Activated T-helper 17 cell treated with anti-CD3 and anti-CD28 coated beads, Interleukin-2, amount 50 U/mL, for 72 hours (primary cell): ENCODE results near the gene OR6K2. TPM values are rescaled to one million over a fixed set of nuclear protein-coding genes. Genes with fewer than 3 reads are reported as not detected.
"Not testable (repeated sequence)": the region's sequence is repeated elsewhere in the genome, so short reads cannot be mapped to it uniquely, and the experiment has no call there.

Experiments
- ATAC-seq: fragments of 150-1000 bp; cut with Tn5 transposase; replicated peaks from 2 replicates; pipeline ENCODE4 v1.10.0; 2021; ENCODE audit warnings: mild to moderate bottlenecking, moderate library complexity
- H3K27ac Mint-ChIP-seq: one replicate; pipeline ENCODE4 v1.8.0; 2022; ENCODE audit warnings: mixed read lengths
- H3K27me3 Mint-ChIP-seq: one replicate; pipeline ENCODE4 v1.8.0; 2022; ENCODE audit warnings: mixed read lengths
- H3K36me3 Mint-ChIP-seq: one replicate; pipeline ENCODE4 v1.8.0; 2022; ENCODE audit warnings: low read depth, mild to moderate bottlenecking, mixed read lengths
- H3K4me1 Mint-ChIP-seq: one replicate; pipeline ENCODE4 v1.8.0; 2022; ENCODE audit warnings: mixed read lengths
- H3K4me3 Mint-ChIP-seq: one replicate; pipeline ENCODE4 v1.8.0; 2022; ENCODE audit warnings: mild to moderate bottlenecking, mixed read lengths
- H3K9me3 Mint-ChIP-seq: one replicate; pipeline ENCODE4 v1.8.0; 2022; ENCODE audit warnings: mixed read lengths
- total RNA-seq, 2 donors: library from RNA; stranded (reverse); gene quantifications; one replicate each; pipeline ENCODE4 v1.2.3, GENCODE V29; 2022

Gene OR6K2
- total RNA-seq, 2 donors from 2014 or later: not detected

DNA sequence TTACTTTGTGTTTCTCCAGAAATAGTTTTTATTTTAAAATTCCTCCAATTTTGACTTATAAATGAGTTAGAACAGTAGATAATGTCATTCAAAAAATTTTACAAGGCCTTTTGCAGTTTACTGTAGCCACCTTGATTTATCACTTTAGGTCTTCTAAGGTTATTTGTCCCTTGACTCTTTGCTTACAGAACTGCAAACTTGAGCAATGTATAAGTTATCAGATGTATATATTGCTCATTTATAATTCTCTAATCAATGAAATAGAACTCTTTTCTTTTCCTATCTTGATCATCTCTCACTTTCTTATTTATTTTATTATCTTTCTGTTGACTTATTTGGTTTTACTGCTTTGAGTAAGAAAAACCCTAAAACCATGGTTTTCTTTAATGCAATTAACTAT is 8.1 kb downstream of the OR6K2 start:
- peaks cover 15% of the 10 kb centered on the region for H3K27me3 Mint-ChIP-seq
- H3K27ac Mint-ChIP-seq: no peak overlapping the region
- H3K9me3 Mint-ChIP-seq: no peaks in the 10 kb centered on the region
- no peak overlapping the region for H3K4me3 Mint-ChIP-seq
- ATAC-seq: no peak
- no peaks in the 10 kb centered on the region for H3K4me1 Mint-ChIP-seq
- H3K36me3 Mint-ChIP-seq: no peaks in the 10 kb centered on the region

DNA sequence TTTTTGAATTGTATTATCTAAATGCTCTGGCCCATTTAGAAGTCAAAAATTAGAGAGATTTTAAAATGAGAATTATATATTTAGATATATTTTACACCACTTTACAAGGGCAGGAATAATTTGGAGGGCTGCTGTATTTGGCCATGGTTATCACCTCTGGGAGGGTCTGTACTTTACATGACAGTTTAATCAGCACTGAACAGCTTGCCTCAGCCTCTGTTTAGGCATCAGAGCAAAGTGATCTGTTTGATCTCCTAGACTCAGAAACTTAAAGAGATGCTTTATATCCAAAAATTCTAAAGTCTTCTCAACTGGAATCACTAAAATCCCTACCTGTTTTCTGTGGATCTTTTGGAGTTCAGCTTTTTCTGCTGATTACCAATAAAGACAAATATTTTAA is 8.5 kb downstream of the OR6K2 start:
- no peak for ATAC-seq
- Mint-ChIP-seq H3K4me1 (no peaks in the 10 kb centered on the region), H3K9me3 (no peaks in the 10 kb centered on the region), H3K27ac (no peak overlapping the region), H3K4me3 (no peak overlapping the region), H3K27me3 (peaks cover 20% of the 10 kb centered on the region), H3K36me3 (no peaks in the 10 kb centered on the region)

DNA sequence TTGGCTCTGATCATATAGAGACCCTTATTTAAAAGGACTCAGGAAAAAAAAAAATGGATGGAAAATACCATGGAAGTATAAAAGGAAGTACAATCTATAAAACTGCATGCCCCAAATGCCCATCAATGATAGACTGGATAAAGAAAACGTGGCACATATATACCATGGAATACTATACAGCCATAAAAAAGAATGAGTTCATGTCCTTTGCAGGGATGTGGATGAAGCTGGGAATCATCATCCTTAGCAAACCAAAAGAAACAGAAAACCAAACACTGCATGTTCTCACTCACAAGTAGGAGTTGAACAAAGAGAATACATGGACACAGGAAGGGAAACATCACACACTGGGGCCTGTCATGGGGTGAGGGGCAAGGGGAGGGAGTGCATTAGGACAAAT is 9.3 kb downstream of the OR6K2 start:
- not testable (repeated sequence) for H3K36me3 Mint-ChIP-seq, H3K4me1 Mint-ChIP-seq, H3K9me3 Mint-ChIP-seq, H3K4me3 Mint-ChIP-seq, ATAC-seq, H3K27ac Mint-ChIP-seq
- peaks cover 21% of the 10 kb centered on the region for H3K27me3 Mint-ChIP-seq

DNA sequence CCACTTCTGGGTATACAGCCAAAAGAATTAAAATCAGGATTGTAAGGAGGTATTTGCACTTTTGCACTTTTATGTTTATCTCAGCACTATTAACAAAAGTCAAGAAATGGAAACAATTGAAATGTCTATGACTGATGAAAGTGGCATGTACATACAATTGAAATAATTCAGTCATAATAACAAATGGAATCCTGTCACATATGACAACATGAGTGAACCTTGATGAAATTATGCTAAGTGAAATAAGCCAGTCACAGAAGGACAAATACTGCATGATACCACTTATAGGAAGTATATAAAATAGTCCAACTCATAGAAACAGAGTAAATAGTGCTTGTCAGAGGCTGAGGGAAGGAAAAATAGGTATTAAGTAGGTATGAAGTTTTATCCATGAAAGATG is 10.6 kb downstream of the OR6K2 start:
- Mint-ChIP-seq H3K27me3 (peaks cover 21% of the 10 kb centered on the region), H3K4me1 (no peaks in the 10 kb centered on the region), H3K27ac (no peak overlapping the region), H3K36me3 (no peaks in the 10 kb centered on the region), H3K4me3 (no peak overlapping the region), H3K9me3 (no peaks in the 10 kb centered on the region)
- no peak for ATAC-seq

DNA sequence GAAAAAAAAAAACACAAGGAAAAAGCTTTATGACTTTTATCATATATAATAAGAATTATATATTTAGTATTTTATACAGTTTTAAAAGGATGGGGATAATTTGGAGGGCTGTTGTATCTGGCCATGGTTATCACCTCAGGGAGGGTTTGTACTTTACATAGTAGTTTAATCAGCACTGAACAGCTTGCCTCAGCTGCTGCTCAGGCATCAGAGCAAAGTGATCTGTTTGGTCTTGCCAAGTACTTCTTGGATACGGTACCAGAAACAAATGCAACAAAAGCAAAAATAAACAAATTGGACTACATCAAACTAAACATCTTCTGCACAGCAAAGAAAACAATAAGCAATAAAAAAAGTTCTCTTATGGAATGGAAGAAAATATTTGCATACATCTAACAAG is 11.3 kb downstream of the OR6K2 start:
- H3K27me3 Mint-ChIP-seq: peaks cover 20% of the 10 kb centered on the region
- no peaks in the 10 kb centered on the region for H3K9me3 Mint-ChIP-seq
- no peak for ATAC-seq
- H3K27ac Mint-ChIP-seq: no peak overlapping the region
- H3K4me3 Mint-ChIP-seq: no peak overlapping the region
- no peaks in the 10 kb centered on the region for H3K36me3 Mint-ChIP-seq
- no peaks in the 10 kb centered on the region for H3K4me1 Mint-ChIP-seq

DNA sequence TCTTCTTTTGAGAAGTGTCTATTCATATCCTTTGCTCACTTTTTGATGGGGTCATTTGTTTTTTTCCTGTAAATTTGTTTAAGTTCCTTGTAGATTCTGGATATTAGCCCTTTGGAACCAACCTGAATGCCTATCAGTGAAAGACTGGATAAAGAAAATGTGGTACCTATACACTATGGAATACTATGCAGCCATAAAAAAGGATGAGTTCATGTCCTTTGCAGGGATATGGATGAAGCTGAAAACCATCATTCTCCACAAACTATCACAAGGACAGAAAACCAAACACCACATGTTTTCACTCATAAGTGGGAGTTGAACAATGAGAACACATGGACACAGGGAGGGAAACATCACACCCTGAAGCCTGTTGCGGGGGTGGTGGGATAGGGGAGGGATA is 12.1 kb downstream of the OR6K2 start:
- not testable (repeated sequence) for ATAC-seq, H3K27ac Mint-ChIP-seq, H3K9me3 Mint-ChIP-seq, H3K36me3 Mint-ChIP-seq, H3K4me1 Mint-ChIP-seq, H3K4me3 Mint-ChIP-seq
- peaks cover 20% of the 10 kb centered on the region for H3K27me3 Mint-ChIP-seq

GRCh38 chr1:158687037-158687436 is 13.4 kb downstream of the OR6K2 start:
- peaks cover 26% of the 10 kb centered on the region for H3K27me3 Mint-ChIP-seq
- H3K4me1 Mint-ChIP-seq: no peaks in the 10 kb centered on the region
- no peak overlapping the region for H3K4me3 Mint-ChIP-seq
- ATAC-seq: no peak
- H3K9me3 Mint-ChIP-seq: no peaks in the 10 kb centered on the region
- no peaks in the 10 kb centered on the region for H3K36me3 Mint-ChIP-seq
- H3K27ac Mint-ChIP-seq: no peak overlapping the region

DNA sequence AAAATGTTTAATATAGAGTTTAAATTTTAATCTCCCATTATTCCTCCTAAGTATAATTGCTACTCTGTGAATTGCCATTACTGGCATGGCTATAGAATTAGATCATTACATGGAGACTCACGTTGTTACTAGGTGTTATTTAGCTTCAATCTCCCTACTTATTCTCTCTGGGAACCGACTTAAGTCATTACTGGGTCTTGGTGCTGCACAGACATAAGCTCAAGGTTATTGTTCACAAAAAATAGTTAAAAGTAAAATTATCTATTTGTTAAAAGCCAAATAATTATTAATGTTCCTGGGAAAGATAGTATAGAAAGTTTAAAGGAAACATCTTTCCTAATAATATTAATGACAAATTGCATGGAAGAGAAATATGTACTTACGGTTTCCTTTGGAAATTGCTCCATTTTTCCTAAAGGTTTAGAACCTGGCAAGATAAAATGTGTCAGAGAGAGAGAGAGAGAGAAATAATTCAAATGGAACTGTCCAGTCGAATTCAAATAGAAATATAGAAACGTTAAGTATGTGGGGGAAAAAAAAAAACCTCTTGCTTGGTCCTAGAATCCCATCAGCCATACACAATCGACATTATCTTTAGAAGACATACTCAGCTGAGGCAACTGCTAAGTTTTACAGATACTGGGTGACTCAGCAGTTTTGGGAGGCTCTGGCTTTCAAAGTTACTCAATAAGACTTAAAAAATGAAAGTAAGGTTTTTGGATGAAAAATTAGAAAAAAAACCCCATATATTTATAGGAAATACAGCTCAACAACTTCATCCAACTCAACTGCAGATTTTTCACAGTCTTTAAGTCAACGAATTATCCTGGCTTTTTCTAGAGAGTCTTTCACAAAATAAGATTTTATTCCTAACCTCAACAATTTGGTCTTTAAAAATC is 14.1 kb downstream of the OR6K2 start, which contains the start of gene SPTA1:
TSS of gene SPTA1 (minus strand) at position 605 of the 899 bp plus-strand sequence. CDS start at position 407, 198 bp downstream.
- ATAC-seq: no peak

GRCh38 chr1:158685085-158685484 is 15.4 kb downstream of the OR6K2 start:
- no peaks in the 10 kb centered on the region for H3K36me3 Mint-ChIP-seq
- H3K27me3 Mint-ChIP-seq: peaks cover 34% of the 10 kb centered on the region
- H3K4me3 Mint-ChIP-seq: no peak overlapping the region
- H3K9me3 Mint-ChIP-seq: no peaks in the 10 kb centered on the region
- no peak for ATAC-seq
- no peak overlapping the region for H3K27ac Mint-ChIP-seq
- no peaks in the 10 kb centered on the region for H3K4me1 Mint-ChIP-seq

More for the DNA sequence above, 14.1 kb downstream of the OR6K2 start, which contains the start of gene SPTA1:
- H3K4me1 Mint-ChIP-seq: no peaks in the 10 kb centered on the region
- H3K27me3 Mint-ChIP-seq: peaks cover 29% of the 10 kb centered on the region
- H3K27ac Mint-ChIP-seq: no peak within 1 kb of the TSS
- no peaks in the 10 kb centered on the region for H3K36me3 Mint-ChIP-seq
- no peaks in the 10 kb centered on the region for H3K9me3 Mint-ChIP-seq
- H3K4me3 Mint-ChIP-seq: no peak within 1 kb of the TSS

- Mint-ChIP-seq H3K4me1 (no peaks in the 10 kb centered on the region), H3K9me3 (no peaks in the 10 kb centered on the region)
- no peak for ATAC-seq
Measured at GRCh38 chr1:158681606-158682005, 18.8 kb downstream of the OR6K2 start.

DNA sequence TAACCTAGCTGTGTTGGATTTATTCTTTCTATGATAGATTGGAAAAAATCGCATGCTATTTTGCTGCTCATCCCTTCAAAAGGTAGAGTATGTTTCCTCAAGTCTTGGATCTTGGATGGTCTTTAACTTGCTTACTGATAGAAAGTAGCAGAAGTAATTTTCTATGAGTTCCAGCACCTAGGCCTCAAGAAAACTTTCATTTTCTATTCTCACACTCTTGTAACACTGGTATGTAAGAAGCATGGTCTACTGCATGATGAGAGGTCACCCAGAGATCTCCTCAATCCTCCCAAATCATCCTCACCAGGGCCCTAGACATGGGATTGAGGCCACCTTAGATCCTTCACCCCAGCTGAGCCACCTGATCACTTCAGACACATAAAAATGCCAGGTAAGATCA is 21.2 kb downstream of the OR6K2 start:
- no peaks in the 10 kb centered on the region for H3K36me3 Mint-ChIP-seq
- no peak overlapping the region for H3K4me3 Mint-ChIP-seq
- H3K4me1 Mint-ChIP-seq: no peaks in the 10 kb centered on the region
- H3K27ac Mint-ChIP-seq: no peak overlapping the region
- H3K9me3 Mint-ChIP-seq: no peaks in the 10 kb centered on the region
- no peak for ATAC-seq
- H3K27me3 Mint-ChIP-seq: peaks cover 16% of the 10 kb centered on the region

More at GRCh38 chr1:158681606-158682005, 18.8 kb downstream of the OR6K2 start:
- Mint-ChIP-seq H3K27me3 (peaks cover 24% of the 10 kb centered on the region), H3K4me3 (no peak overlapping the region), H3K36me3 (no peaks in the 10 kb centered on the region), H3K27ac (no peak overlapping the region)

GRCh38 chr1:158675563-158676323 is 24.7 kb downstream of the OR6K2 start:
- H3K27ac Mint-ChIP-seq: no peak overlapping the region
- no peaks in the 10 kb centered on the region for H3K36me3 Mint-ChIP-seq
- H3K4me3 Mint-ChIP-seq: no peak overlapping the region
- H3K9me3 Mint-ChIP-seq: no peaks in the 10 kb centered on the region
- H3K4me1 Mint-ChIP-seq: no peaks in the 10 kb centered on the region
- H3K27me3 Mint-ChIP-seq: peaks cover 11% of the 10 kb centered on the region
- no peak for ATAC-seq

DNA sequence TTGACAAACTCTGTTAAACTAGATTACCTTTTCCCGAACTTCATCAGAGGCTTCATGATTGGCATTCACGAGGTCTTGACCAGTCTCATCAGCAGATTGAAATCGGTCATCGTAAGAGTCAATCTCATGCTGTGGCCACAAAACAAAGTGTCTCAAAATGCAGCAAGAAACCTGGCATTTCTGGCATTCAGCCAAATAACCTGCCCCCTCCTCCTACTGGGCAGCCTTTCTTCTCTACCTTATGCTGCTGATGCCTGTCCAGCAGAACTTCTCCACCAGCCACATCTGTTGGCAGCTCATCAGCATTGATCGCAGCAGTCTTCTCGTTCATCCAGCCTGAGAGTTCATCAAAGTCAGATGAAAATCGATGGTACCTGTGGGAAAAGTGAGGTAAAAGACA is 26.1 kb downstream of the OR6K2 start:
- Mint-ChIP-seq H3K36me3 (no peaks in the 10 kb centered on the region), H3K27me3 (peaks cover 7% of the 10 kb centered on the region), H3K4me1 (no peaks in the 10 kb centered on the region), H3K4me3 (no peak overlapping the region), H3K27ac (no peak overlapping the region), H3K9me3 (no peaks in the 10 kb centered on the region)
- no peak for ATAC-seq

DNA sequence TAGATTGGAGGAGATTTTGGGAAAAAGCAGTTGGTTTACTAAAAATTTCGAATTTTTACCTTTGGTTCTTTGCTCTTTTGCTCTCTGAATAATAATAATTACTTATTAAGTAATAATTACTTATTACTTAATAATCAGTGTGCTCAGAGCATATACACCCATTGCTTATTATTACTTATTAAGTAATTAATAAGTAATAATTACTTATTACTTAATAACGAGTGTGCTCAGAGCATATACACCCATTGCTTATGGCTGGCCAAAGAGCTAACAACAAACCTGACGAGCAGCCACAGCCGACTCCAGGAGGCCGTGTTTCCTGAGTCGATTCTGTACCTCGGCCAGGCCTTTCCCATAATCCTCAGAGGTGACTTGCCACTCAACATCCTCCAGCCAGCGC is 34.4 kb downstream of the OR6K2 start:
- no peaks in the 10 kb centered on the region for H3K9me3 Mint-ChIP-seq
- H3K36me3 Mint-ChIP-seq: no peaks in the 10 kb centered on the region
- H3K4me3 Mint-ChIP-seq: no peak overlapping the region
- peaks cover 10% of the 10 kb centered on the region for H3K27me3 Mint-ChIP-seq
- no peak overlapping the region for H3K27ac Mint-ChIP-seq
- ATAC-seq: no peak
- no peaks in the 10 kb centered on the region for H3K4me1 Mint-ChIP-seq

GRCh38 chr1:158654571-158654970 is 45.9 kb downstream of the OR6K2 start:
- Mint-ChIP-seq H3K27ac (no peak overlapping the region), H3K4me3 (no peak overlapping the region), H3K36me3 (no peaks in the 10 kb centered on the region), H3K27me3 (no peaks in the 10 kb centered on the region), H3K4me1 (peaks cover 6% of the 10 kb centered on the region), H3K9me3 (no peaks in the 10 kb centered on the region)
- no peak for ATAC-seq
